Erythroblast (primary cell): Measurements from ENCODE around the gene KIF27.

Source experiments
- DNase-seq, 2 experiments: peaks; one replicate each; lab custom pipeline; 2025; lab: John Stamatoyannopoulos, UW
- GATA1 ChIP-seq: IDR thresholded peaks from 2 replicates; pipeline ENCODE4 v1.6.1; 2011; ENCODE audit warnings: low read depth, mild to moderate bottlenecking, control low read depth, low read length, moderate library complexity
- POLR2A ChIP-seq: IDR thresholded peaks from 2 replicates; pipeline ENCODE4 v1.6.1; 2011; ENCODE audit warnings: mild to moderate bottlenecking, low read length

The KIF27 gene, protein sequence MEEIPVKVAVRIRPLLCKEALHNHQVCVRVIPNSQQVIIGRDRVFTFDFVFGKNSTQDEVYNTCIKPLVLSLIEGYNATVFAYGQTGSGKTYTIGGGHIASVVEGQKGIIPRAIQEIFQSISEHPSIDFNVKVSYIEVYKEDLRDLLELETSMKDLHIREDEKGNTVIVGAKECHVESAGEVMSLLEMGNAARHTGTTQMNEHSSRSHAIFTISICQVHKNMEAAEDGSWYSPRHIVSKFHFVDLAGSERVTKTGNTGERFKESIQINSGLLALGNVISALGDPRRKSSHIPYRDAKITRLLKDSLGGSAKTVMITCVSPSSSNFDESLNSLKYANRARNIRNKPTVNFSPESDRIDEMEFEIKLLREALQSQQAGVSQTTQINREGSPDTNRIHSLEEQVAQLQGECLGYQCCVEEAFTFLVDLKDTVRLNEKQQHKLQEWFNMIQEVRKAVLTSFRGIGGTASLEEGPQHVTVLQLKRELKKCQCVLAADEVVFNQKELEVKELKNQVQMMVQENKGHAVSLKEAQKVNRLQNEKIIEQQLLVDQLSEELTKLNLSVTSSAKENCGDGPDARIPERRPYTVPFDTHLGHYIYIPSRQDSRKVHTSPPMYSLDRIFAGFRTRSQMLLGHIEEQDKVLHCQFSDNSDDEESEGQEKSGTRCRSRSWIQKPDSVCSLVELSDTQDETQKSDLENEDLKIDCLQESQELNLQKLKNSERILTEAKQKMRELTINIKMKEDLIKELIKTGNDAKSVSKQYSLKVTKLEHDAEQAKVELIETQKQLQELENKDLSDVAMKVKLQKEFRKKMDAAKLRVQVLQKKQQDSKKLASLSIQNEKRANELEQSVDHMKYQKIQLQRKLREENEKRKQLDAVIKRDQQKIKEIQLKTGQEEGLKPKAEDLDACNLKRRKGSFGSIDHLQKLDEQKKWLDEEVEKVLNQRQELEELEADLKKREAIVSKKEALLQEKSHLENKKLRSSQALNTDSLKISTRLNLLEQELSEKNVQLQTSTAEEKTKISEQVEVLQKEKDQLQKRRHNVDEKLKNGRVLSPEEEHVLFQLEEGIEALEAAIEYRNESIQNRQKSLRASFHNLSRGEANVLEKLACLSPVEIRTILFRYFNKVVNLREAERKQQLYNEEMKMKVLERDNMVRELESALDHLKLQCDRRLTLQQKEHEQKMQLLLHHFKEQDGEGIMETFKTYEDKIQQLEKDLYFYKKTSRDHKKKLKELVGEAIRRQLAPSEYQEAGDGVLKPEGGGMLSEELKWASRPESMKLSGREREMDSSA (N-terminal part only)

DNA sequence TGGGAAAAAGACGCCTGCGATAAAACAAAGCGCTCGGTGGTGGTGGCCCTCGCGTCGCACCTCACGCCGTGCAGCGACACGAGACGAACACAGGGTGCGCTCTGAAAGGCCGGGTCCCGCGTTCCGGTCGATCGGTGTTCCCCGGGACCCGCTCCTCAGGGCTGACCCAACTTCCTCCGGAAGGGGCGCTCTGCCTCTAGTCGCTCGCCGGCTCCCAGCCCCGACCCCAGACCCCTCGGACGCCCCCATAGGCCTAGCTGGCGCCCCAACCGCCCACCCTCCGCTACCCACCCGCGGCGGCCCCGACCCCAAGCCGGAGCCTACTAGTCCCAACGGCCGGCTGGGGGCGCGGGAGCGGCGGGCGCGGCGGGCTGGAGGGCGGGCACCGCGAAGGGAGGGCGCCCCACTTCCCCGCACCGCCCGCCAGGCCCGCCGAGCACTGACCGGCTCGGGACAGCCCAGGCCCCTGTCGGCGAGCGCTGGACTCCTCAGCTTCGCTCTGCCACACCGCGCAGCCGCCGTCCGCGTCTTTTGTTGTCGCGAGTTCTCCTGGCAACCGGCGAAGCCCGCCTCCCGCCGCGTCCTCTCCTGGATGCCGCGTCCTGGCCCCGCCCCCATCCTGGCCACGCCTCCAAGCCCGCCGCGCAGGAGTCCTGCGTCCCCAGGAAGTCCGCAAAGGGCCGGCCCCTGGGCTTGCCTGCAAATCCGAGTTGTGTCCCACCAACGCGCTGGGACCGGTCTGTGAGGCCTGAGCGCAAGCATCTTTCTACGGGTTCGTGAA is at the start of gene KIF27:
Gene KIF27 (minus strand): TSS at position 506 of the 781 bp plus-strand sequence. CDS start 5,841 bp downstream, outside the sequence.
- TF ChIP-seq GATA1 (no peak), POLR2A (peak; percentile 71)
- DNase-seq = peak; percentile 96

DNA sequence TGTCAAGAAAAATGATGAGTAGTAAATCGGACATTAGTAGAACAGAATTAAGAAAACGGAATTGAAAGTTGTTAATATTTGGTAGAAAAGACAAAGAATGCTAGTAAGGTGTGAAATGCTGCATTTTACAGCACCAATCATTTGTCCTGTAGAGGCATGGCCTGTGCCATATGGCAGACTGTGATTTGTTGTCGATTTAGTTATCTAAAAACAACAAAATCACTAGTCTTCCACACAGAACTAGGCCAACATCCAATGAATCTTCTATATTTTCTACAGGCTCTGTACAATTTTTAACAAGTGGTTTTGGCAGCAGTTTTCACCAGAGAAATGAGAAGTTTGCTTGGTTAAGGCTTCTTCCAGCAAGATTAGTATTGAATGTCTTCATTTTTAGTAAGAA is 48.4 kb upstream of the KIF27 start:
- TF ChIP-seq POLR2A (no peak), GATA1 (no peak)
- no peak for DNase-seq

DNA sequence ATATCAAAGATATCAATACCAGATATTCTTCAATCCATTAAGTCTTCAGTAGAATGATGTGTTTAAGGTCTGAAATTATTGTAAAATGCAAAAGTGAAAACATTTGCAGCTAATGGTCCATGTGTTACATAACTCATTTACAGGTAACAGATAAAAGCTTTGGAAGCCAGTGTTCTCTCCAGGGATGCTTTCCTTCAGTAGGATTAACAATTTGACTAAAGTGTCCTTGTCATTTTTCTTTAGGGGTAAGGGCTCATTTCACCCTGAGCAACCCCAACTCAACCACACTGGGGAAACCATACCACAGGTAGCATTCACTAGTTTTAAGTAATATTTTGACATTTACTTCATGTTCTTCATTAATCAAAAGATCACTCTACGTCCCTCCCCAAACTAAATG is 45.8 kb upstream of the KIF27 start:
- no peak for DNase-seq

DNA sequence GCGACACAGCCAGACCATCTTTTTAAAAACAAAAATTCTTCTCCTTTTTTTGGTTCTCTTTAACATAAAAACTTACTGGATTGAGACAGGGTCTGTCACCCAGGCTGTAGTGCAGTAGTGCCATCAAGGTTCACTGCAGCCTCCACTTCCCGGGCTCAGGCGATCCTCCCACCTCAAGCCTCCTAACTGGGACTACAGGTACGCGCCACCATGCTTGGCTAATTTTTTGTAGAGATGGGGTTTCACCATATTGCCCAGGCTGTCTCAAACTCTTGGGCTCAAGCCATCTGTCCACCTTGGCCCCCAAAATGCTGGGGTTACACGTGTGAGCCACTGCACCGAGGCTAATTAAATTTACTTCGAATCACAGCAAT is 45.0 kb upstream of the KIF27 start:
- peak in 1 of 2 experiments; percentile 9 for DNase-seq
- no peak for TF ChIP-seq POLR2A
- no peak for TF ChIP-seq GATA1

More for the DNA sequence above, 45.8 kb upstream of the KIF27 start:
- TF ChIP-seq POLR2A = no peak
- TF ChIP-seq GATA1 = no peak

DNA sequence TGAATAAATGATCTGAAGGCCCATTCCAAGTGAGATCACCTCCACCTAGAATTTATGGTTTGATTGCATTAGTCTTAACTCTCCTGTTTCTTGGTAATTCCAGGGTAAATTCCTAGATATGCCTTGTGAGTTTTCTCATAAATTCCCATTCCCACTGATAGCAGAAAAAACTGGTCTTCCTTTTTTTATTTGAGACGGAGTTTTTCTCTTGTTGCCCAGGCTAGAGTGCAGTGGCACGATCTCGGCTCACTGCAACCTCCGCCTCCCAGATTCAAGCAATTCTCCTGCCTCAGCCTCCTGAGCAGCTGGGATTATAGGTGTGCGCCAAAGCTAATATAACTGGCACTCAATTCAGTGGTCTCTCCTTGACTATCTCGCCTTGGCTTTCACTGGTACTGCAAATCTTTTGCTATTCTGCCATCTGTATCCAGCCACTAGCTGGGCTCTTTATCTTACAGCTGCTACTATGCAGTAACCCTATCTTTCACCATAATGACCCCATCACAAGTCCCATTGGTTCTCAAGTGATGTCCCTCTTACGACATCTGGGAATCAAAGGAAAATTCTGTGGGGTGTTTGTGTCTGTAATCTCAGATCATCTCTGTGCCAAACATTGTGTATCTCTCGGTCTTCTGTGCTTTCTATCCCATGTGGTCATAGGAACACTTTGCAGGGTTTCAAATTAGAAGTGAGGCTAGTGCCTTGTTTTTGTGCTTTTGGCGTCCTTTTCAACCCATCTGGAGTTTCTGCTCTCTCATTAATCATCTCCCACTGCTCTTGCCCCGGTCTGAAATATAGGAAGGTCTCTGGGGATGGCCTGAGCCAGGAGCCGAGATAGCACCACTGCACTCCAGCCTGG is 44.3 kb upstream of the KIF27 start:
- TF ChIP-seq GATA1 = no peak
- TF ChIP-seq POLR2A = peak; percentile 28
- DNase-seq = peak; percentile 15 to 61

DNA sequence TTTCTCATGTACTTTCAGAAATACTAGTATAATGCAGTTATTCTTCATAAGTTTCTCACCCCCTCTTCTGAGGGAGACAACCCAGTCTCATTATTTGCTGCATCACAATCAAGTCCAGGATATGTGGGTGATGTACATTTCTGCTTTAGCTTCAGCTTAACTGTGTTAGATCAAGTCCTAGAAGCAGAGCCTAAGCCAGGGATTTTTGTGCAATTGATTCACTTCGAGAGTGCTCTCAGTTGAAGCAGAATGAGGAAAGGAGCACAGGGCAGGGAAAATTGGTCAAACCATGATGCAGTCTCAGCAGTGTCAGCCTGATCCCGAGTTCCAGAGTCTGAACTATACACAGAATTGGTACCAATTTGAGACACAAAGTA is 43.7 kb upstream of the KIF27 start:
- DNase-seq = peak; percentile 15 to 41
- TF ChIP-seq GATA1 (no peak), POLR2A (no peak)

DNA sequence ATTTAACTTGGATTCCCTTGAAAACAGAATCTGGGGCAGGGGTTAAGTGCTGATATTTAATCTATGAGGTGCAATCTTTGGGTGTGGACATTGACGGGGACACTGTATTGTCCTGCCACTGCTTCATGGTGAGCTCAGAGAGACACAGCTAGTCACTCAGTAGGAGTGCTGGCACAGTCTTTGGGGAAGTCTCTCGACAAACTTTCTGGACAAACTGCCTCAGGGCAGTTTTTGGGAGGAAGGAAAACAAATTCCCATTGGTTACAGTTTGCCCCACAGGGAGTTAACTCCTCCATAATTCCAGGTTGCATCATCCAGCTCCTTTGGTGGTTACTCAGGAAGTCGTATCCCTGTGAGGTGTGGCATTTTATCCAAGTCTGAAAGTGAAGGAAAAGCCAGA is 40.9 kb upstream of the KIF27 start:
- TF ChIP-seq GATA1 (no peak), POLR2A (no peak)
- peak; percentile 18 to 23 for DNase-seq

DNA sequence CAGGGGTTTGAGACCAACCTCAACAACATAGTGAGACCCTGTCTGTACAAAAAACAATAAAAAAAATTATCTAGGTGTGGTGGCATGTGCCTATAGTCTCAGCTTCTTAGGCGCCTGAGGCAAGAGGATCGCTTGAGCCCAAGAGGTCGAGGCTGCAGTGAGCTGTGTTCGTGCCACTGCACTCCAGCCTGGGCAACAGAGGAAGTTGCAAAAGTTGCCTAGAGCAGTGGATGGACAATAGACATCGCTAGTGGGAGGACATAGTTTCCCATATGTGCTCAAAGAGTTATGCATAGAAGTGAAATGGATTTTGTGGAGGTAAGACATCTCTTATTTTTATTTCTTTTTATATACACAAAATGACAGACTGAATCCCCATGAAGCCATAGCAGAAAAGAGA is 39.8 kb upstream of the KIF27 start:
- DNase-seq = no peak
- no peak for TF ChIP-seq POLR2A
- TF ChIP-seq GATA1 = no peak

DNA sequence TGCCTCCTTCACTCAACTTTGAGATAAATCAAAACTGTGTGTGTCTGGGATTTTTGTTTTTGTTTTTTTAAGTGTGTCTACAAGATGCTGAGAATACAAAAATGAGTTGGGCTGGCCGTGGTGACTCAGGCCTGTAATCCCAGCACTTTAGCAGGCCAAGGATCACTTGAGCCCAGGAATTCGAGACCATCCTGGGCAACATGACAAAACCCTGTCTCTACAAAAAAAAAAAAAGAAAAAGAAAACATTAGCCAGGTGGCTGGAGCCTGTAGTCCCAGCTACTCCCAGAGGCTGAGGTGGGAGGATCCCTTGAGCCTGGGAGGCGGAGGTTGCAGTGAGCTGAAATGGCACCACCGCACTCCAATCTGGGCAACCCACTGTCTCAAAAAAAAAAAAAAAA is 37.8 kb upstream of the KIF27 start:
- no peak for DNase-seq
- TF ChIP-seq GATA1 (no peak), POLR2A (no peak)

DNA sequence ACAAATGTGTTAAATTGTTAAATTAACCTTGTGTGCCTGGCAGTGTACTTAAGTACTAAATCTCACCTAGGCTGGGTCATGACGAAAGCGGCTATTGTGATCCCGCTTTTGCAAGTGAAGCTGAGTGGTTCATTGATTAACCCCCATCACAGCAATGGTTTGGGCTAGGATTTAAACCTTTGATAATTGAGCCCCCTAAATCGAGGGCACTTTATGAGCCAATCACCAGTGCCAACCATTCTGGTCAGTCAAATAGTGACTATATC is 35.9 kb upstream of the KIF27 start:
- TF ChIP-seq GATA1 (no peak), POLR2A (no peak)
- DNase-seq = no peak

DNA sequence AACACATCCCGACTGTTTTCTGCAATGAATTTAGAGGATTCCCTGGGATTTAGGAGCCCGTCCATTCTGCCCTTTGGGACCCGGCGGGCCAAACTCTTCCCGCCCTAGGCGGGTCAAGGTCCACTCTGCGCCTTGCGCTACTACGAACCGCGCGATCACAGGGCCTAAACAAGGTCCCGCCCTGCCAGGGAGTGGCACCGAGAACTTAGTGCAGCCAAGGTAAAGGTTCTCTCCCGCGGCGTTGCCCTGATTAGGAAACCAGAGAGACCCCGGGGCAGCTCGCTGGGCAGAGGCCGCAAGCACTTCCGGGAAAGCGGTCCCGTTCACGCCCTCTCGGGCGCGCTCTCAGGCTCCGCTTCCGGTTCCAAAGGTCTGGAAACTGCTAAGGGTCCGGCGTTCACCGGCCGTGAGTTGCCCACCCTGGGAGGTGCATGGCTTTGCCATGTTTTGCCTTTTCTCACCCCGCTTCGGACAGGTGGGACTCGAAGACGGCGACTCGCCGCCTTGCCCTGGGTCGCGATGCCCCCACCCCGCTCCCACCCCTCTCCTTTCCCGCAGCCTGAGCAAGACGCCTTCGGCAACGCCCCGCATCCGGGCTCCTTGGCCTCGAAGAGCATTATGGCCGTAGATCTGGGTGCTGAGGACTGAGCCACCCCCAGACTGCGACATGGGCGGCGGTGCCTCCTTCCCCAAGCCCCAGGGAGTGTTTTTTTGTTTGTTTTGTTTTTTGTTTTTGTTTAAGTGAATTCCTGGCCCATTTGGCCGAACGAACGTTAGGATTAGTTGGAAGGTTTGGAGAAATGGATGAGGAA is 35.4 kb upstream of the KIF27 start:
- DNase-seq = peak; percentile 84

More for the DNA sequence above, 35.4 kb upstream of the KIF27 start:
- TF ChIP-seq GATA1 = no peak
- peak; percentile 76 for TF ChIP-seq POLR2A
